ENCODE data around the gene TCF3.
"Not testable (repeated sequence)": the region's sequence is repeated elsewhere in the genome, so short reads cannot be mapped to it uniquely, and the experiment has no call there.

TCF3 gene

GRCh38 chr19:1652471-1653299, at the start of gene TCF3:
Gene TCF3, minus strand, starts transcription at chr19:1652615. Its CDS starts 2,367 bp downstream, at chr19:1650248.
- peak; percentile 98 for DNase-seq

- DNase-seq, result no peak
Observed at GRCh38 chr19:1700733-1701663, 48.6 kb upstream of the TCF3 start.

- DNase-seq, result no peak
Observed at GRCh38 chr19:1699998-1700732, 47.8 kb upstream of the TCF3 start.

GRCh38 chr19:1699386-1699785, 47.0 kb upstream of the TCF3 start:
- no peak for DNase-seq

- no peak for DNase-seq
Observed at GRCh38 chr19:1698636-1699035, 46.2 kb upstream of the TCF3 start.

GRCh38 chr19:1695481-1695880, 43.1 kb upstream of the TCF3 start:
- DNase-seq, result not testable (repeated sequence)

GRCh38 chr19:1691589-1692290, 39.3 kb upstream of the TCF3 start:
- no peak for DNase-seq

GRCh38 chr19:1690699-1691307, 38.4 kb upstream of the TCF3 start:
- no peak for DNase-seq

GRCh38 chr19:1685785-1686184, 33.4 kb upstream of the TCF3 start:
- DNase-seq, result not testable (repeated sequence)

GRCh38 chr19:1685046-1685445, 32.6 kb upstream of the TCF3 start:
- DNase-seq, result no peak

GRCh38 chr19:1684573-1684912, 32.1 kb upstream of the TCF3 start:
- DNase-seq, result no peak

- DNase-seq, result no peak
Observed at GRCh38 chr19:1683869-1684572, 31.6 kb upstream of the TCF3 start.

GRCh38 chr19:1680976-1681375, 28.6 kb upstream of the TCF3 start:
- no peak for DNase-seq

- no peak for DNase-seq
Observed at GRCh38 chr19:1678073-1678472, 25.7 kb upstream of the TCF3 start.

GRCh38 chr19:1676351-1677266, 24.2 kb upstream of the TCF3 start:
- no peak for DNase-seq

GRCh38 chr19:1675633-1676350, 23.4 kb upstream of the TCF3 start:
- no peak for DNase-seq

GRCh38 chr19:1674293-1674679, 21.9 kb upstream of the TCF3 start:
- no peak for DNase-seq

GRCh38 chr19:1673645-1674292, 21.4 kb upstream of the TCF3 start:
- DNase-seq, result no peak
